Subcutaneous adipose tissue (tissue), 4 donors: Measurements from ENCODE around the gene ACBD3. TPM values are rescaled to one million over a fixed set of nuclear protein-coding genes. Genes with fewer than 3 reads are reported as not detected.

Source experiments
- total RNA-seq, 4 donors: library from RNA; depleted of rRNA; stranded (reverse); fragments of >200 nt; gene quantifications; one replicate each; pipeline ENCODE4 v1.1.0, GENCODE V29; 2016
- TF ChIP-seq, protein P1 (sequence below): fragments of 450-650 bp; IDR thresholded peaks from one replicate; pipeline ENCODE4 v1.5.1; 2016; ENCODE audit warnings: low read depth, mild to moderate bottlenecking, control low read depth, antibody characterized with exemption, moderate library complexity

Gene ACBD3
- total RNA-seq, 4 donors from 2014 or later, result 40.1 to 56.6 (median 51.4) TPM

DNA sequence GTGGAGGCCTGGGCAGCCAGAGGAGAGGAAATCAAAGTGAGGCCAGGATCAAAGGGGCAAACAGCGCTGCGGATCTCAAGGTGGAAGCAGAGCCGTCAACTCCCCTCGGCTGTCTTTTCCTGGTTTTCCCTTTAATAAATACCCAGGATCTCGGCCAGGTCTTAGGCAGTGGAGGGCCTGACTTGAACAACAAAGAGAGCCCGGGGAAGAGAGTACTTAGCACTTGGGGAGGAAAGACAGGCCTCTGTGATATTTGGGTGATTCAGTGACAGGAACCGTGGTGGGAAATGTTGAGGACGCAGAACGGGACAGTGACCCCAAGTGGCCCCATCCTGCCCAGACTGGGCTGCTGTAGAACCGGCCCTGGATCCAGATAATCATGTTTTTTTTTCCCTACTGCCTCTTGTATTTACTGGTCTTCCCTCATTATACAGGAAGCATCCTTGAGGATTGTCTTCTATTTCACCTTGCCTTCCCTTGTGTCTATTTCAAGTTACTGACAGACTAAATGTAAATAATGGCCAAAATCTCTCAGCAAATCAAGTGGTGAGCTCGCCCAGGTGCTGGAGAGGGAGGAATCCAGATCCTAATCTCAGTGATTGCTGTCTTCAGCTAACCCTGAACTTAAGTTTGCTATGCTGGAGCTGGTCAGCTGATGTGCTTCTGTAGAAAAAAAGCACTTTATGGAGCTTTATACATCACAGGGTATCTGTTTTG, 34.1 kb upstream of the ACBD3 start:
- TF ChIP-seq, protein P1, sequence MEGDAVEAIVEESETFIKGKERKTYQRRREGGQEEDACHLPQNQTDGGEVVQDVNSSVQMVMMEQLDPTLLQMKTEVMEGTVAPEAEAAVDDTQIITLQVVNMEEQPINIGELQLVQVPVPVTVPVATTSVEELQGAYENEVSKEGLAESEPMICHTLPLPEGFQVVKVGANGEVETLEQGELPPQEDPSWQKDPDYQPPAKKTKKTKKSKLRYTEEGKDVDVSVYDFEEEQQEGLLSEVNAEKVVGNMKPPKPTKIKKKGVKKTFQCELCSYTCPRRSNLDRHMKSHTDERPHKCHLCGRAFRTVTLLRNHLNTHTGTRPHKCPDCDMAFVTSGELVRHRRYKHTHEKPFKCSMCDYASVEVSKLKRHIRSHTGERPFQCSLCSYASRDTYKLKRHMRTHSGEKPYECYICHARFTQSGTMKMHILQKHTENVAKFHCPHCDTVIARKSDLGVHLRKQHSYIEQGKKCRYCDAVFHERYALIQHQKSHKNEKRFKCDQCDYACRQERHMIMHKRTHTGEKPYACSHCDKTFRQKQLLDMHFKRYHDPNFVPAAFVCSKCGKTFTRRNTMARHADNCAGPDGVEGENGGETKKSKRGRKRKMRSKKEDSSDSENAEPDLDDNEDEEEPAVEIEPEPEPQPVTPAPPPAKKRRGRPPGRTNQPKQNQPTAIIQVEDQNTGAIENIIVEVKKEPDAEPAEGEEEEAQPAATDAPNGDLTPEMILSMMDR, result no peak

DNA sequence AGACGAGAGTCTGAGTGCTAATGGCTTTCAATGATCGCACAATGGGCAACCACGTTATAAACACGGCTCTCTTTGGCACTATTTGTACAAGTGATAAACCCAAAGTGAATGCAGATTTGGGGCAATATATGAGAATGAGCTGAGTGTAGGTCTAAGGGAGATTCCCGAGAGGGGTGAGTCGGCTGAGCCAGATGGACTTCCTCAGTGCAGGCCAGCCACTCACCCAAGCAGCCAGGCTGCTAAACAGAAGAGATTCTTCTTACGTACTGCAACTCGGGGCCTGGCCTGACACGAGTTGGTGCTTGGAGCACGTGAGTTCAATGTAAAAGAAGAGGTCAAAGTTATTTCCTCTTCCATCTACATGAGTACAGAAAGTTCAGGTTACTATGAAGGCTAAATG, 30.7 kb upstream of the ACBD3 start:
- TF ChIP-seq, protein P1, result no peak

DNA sequence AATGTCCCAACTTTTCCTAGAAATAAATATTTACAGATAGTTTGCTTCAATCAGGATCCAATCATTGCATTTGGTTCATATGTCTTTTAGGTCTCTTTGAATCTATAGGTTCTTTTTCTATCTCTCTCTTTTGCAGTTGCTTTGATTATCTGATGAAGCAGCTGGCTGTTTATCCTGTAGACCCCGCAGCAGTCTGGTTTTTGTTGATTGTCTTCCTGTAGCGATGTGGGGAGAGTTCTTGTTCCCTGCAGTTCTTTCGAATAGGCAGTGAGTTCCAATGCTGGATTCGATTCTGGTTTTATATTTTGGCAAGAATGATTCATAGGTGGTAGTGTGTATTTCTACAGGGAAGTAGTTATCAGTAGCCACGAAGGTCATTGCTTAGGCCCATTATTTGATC, 29.5 kb upstream of the ACBD3 start:
- TF ChIP-seq, protein P1, result no peak

DNA sequence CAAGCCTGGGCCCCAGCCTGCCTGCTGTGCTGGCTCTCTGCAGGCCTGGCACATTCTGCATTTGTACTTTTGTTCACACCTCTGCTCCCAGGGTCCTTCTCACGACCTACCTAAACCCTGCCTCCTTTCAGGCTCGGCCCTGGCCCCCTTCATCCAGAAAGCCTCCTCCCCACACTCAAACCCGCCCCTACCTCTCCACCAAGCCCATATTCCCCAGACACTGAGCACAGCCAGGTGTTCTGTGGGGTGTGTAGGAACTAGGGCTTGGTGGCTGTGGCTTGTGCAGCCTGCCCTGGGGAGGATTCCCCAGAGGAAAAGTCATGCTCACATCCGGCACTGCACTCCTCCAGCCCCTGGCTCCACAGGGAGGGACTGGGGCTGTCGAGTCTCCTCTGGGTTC, 28.7 kb upstream of the ACBD3 start:
- TF ChIP-seq, protein P1, result no peak

DNA sequence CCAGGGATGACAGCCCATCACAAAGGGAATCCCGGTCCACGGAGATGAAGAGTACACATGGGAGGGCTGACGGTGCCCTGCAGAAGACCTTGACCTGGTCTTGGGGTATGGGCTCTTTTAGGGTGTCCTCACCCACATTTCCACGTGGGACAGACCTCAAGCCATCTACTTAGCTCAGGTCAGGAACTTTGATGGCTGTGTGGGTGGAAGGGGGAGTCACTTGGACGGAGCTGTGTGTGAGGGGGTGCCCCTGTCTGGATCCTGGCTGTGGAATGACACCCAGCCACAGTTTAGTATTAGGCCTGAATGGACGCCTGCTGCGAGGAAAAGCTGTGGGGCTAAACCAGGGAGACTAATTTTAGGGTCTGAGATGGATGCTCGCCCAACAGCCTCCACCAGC, 26.0 kb upstream of the ACBD3 start:
- TF ChIP-seq, protein P1, result no peak

DNA sequence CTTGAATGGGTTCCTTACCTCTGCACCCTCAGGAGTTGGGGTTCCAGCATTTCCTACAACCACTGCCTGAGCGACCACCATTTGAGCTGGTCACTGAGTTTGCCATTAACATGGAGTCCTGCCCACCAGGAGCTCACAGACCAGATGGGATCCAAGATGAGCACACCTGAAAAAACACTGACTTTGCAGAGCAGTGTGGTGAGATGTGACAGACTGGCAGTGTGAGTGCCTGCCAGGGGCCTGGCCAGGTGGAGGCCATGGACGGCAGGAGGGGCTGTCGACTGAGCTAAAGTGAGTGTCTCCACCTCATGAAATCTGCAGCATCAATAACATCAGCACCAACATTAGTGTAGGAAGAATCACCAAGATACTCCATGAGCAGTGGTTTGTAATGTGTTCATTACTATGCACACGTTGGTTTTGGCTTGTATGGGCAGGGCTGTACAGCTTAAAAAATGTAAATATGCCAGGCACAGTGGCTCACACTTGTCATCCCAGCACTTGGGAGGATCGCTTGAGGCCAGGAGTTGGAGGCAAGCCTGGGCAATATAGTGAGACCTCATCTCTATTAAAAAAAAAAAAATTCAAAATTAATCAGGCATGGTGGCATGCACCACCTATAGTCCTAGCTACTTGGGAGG, 24.8 kb upstream of the ACBD3 start:
- TF ChIP-seq, protein P1, result no peak

DNA sequence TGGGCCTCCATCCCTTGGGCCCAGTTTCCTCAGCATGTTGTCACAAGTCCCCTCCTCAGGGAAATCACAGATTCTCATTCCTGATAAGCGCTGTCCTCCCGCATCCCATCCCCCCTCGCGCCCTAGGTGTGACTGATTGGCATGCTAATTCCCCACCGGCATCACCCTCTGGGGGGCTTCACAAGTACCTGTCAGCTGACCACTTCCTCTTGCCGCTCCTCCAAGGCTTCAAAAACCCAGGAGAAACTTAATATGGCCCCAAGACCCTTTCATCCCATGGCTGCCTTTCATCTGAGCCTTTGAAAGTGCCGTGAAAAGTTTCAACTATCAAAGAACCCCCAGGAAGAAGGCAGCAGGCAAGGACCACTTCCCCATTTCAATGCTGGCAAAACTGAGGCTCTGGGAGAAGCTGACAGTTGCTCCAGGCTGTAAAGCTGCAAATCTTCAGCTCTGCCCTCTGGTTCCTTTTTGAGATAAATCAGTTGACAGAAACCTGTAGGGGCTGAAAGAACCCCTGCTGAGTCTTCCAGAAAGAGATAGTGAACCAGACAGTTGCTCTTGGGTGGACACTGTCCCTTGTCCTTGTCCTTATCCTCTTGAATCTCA, 24.1 kb upstream of the ACBD3 start:
- TF ChIP-seq, protein P1, result no peak
